GM18907 (cell line): ENCODE measurements around the gene C1QBP.
"Not testable (repeated sequence)": the region's sequence is repeated elsewhere in the genome, so short reads cannot be mapped to it uniquely, and the experiment has no call there.

Experiments used
- ATAC-seq: cut with Tn5 transposase; IDR thresholded peaks from one replicate; pipeline ENCODE4 v1.9.1; 2021; ENCODE audit warnings: mild to moderate bottlenecking, moderate library complexity; ENCODE audit not compliant: unreplicated experiment

Gene C1QBP

GRCh38 chr17:5434984-5435383 lies 4.0 kb downstream of the C1QBP start:
- no peak for ATAC-seq

DNA sequence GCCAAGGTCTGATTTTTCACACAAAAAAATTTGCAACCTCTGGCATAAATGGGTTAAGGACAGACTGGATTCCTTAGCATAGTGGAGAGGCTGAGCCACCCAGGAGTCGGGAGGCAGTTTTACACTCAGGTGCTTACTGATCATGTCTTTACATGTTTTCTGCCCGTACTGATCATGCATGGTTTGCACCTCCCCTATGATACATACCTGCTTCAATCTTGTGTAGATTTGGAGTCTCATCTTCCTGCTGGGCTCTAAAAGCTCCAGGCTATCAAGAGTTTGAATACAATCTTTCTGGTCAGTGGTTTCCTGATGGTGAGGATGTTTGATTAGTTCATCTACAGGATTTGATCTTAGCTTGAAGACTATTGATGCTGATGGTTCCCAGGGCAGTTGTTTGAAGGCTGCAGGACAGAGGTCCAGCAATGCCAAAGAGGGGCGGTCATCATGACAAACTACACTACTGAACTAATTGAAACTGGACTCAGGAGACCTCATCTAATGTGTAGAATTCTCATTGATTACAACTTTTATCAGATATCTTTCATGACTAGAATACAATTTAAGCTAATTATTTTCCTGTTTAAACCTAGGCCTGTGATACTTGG lies 6.9 kb downstream of the C1QBP start:
- no peak for ATAC-seq

DNA sequence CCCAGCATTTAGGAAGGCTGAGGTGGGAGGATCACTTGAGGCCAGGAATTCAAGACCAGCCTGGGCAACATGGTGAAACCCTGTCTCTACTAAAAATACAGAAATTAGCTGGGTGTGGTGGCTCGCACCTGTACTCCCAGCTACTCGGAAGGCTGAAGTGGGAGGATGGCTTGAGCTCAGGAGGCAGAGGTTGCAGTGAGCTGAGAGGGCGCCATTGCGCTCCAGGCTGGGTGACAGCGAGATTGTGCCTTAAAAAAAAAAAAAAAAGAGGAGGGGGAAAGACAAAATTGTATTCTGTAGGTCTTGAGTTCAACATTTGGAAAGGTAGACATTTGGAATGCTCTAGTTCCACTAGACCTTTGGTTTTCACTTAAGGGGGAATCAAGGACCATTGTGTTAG lies 7.7 kb downstream of the C1QBP start:
- ATAC-seq, result not testable (repeated sequence)

GRCh38 chr17:5430413-5430999 lies 8.4 kb downstream of the C1QBP start:
- ATAC-seq, result no peak

DNA sequence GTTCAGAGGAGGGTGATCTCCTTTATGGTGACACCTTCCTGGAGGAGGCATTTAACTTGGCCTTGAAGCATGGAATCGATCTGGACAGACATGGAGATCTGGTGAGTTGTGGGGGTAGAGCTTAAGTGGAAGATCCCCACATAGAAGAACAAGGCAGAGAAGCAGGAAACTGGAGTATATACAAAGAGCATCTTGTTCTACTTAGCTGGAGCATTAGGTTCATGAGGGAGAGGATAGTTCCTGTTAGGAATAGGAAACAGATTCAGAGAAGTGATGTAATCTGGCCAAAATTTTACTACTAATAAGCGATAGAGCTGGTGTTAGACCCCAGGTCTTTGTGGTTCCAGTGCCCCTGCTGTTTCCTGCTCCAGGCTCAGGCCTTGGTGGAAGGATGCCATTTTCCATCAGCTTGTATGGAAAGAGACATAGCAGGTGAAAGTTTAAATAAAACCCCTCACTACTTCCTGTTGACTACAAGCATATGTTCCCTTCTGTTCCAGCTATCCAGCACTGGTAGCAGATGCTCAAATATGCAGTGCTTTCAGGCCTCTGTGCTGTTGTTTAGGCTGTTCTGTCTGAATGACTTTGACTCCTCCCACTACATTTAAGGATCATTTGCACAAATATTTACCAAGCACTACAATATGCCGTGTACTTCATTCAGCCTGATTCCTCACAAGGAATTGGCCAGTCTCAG lies 9.6 kb downstream of the C1QBP start:
- ATAC-seq, result no peak

- ATAC-seq, result no peak
These were observed 13.1 kb downstream of the C1QBP start for GRCh38 chr17:5425826-5426225.

DNA sequence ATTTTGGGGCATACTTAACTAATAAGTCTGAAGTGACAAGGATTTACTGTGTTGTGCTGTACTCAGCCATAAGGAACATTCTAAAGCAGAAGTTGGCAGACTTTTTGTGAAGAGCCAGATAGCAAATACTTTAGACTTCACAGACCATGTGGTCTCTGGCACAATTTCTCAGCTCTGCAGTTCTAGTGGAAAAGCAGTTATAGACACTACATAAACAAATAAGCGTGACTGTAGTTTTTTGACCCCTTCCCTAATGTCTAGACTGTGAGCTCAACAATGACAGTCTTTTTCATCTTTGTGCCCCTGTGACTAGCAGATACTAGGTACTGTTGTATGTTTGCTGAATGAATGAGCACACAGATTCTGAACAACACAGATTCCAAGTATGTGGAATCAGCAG lies 14.0 kb downstream of the C1QBP start:
- ATAC-seq, result no peak

DNA sequence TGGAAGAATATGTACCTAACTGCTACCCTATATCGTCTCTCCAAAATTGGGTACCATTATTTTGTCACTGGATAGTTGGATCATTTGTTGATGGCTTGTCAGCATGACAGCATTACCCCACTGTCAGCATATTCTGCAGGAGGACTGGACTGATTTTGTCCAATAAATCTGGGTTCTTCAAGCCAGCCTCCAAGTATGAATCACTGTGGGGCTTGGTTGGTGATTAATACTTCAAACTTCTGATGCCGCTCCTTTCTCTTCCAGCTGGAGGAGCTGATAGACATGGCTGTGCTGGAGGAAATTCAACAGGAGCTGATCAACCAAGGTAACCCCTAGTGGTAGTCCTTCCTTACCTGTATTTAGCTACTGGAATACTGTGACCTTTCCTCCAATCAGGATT lies 16.4 kb downstream of the C1QBP start:
- no peak for ATAC-seq

- peak; percentile 67 for ATAC-seq
These were observed 18.8 kb downstream of the C1QBP start, which contains the start of gene RPAIN for GRCh38 chr17:5419959-5420653. RPAIN (plus strand) TSS chr17:5420182; CDS start chr17:5420211, 29 bp downstream.

DNA sequence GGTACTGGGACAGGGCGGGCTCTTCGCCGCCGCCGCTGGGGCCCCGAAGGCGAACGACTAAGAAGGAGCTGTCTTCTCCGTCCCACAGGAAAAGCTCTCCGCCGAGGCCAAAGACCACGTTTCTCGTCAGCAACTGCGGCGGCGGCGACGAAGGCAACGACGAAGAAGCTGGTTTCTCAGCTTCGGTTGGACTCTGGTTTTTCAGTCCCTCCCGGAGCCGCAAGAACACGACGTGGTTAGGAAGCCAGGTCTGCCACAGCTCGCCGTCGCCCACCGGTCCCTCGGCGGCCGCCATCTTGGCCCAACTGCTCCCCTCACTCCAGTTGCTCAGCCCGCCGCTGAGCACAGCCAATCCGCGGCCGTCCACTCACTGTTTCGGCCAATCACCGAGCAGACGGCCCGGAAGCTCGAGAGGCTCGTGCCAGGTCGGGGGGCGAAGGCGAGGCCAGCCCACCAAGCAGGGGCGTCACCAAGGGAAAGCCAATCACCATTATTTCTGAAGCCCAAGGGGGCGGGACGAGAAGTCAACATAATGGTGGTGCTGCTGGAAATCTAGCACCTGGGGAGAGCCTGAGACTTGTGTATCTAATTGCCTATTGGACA lies 19.5 kb downstream of the C1QBP start, which contains the start of gene NUP88:
Gene NUP88, minus strand, starts transcription at position 307 of the 603 bp plus-strand sequence. Its CDS starts 12 bp downstream, at position 295.
- peak; percentile 88 for ATAC-seq

DNA sequence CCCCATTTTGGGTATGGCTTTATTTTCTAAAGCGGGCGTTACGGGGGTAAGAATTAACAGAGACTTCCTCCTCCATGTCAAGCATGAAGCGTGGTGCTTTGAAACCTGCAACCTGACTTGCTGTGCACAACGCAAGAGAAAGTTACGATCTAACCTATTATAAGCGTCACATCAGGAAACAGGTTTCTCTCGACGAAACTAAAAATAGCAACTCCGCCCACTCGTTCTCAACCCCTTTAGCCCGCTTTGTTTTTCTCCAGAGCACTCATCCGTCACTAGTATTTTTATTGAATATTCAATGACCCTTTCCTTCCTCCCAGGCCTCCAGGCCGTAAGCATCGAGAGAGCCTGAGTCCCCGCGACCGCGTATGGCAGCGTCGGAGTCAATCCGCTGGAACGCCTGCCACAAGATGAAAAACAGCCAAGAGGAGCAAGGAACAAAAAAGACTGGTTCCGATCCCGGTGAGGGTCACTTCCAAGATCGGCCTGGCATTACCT lies 20.0 kb downstream of the C1QBP start:
- peak; percentile 28 for ATAC-seq

DNA sequence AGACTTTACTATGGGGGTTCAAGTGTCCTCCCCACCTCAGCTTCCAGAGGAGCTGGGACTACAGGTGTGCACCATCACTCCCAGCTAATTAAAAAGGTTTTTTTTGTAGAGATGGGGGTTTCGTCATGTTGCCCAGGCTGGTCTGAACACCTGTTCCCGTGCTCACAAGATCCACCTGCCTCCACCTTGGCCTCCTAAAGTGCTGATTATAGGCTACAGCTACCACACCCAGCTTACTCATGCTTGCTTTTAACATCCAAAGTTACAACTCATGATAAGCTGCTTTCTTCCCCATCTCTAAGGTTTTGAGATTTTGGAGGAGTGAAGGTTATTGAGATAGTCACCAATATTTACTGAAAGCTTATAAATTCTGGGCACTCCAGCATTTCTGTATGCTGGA lies 22.1 kb downstream of the C1QBP start:
- no peak for ATAC-seq

- no peak for ATAC-seq
These were observed 25.3 kb downstream of the C1QBP start for GRCh38 chr17:5413682-5414081.

- ATAC-seq, result no peak
These were observed 28.2 kb downstream of the C1QBP start for GRCh38 chr17:5410594-5411272.

- no peak for ATAC-seq
These were observed 30.8 kb downstream of the C1QBP start for GRCh38 chr17:5408186-5408585.

GRCh38 chr17:5405400-5405799 lies 33.6 kb downstream of the C1QBP start:
- ATAC-seq, result no peak

DNA sequence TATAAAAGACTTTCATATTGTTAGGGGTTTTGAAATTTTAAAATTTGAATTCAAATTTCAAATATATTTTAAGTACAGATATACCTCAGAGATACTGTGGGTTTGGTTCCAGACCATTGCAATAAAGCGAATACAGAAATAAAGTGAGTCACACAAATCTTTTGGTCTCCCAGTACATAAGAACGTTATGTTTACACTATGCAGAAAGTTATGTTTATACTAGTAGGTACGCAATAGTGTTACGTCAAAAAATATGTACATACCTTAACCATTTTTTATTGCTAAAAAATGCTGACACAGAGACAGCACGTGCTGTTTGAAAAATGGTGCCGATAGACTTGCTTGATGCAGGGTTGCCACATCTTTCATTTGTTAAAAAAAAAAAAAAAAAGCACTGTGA lies 39.2 kb downstream of the C1QBP start:
- ATAC-seq, result no peak

DNA sequence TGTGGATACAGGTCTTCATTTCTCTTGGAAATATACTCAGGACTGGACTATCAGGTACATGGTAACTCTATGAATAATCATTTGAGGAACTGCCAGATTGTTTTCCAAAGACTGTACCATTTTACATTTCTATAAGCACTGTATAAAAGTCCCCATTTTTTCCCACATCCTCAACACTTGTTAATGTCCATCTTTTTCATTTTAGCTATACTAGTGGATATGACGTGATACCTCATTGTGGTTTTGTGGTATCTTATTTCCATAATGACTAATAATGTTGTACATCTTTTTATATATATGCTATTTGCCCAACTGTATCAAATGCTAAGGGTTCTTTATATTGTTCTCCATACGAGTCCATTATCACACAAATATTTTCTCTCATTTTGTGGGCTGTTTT lies 42.3 kb downstream of the C1QBP start:
- ATAC-seq, result no peak

GRCh38 chr17:5391678-5392077 lies 47.3 kb downstream of the C1QBP start:
- no peak for ATAC-seq
